HG02623 (cell line): ENCODE data around the gene DXO.

Experiments used
- ATAC-seq: cut with Tn5 transposase; IDR thresholded peaks from one replicate; pipeline ENCODE4 v1.9.1; 2021; ENCODE audit warnings: moderate library complexity; ENCODE audit not compliant: unreplicated experiment

DXO gene

DNA sequence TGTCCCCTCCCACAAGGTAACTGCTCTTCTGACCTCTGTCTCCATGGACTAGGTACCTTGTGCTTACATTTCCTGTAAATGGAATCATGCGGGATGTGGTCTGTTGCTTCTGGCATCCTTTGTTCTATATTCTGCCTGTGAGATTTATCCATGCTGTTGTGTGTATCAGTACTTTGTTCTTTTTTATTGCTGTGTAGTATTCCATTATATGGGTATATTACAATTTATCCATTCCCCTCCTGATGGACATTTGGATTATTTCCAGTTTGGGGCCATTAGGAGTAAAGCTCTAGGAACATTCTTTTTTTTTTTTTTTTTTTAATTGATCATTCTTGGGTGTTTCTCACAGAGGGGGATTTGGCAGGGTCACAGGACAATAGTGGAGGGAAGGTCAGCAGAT, 41.0 kb downstream of the DXO start:
- no peak for ATAC-seq

GRCh38 chr6:31928672-31928939, 43.3 kb downstream of the DXO start:
- ATAC-seq, result no peak

DNA sequence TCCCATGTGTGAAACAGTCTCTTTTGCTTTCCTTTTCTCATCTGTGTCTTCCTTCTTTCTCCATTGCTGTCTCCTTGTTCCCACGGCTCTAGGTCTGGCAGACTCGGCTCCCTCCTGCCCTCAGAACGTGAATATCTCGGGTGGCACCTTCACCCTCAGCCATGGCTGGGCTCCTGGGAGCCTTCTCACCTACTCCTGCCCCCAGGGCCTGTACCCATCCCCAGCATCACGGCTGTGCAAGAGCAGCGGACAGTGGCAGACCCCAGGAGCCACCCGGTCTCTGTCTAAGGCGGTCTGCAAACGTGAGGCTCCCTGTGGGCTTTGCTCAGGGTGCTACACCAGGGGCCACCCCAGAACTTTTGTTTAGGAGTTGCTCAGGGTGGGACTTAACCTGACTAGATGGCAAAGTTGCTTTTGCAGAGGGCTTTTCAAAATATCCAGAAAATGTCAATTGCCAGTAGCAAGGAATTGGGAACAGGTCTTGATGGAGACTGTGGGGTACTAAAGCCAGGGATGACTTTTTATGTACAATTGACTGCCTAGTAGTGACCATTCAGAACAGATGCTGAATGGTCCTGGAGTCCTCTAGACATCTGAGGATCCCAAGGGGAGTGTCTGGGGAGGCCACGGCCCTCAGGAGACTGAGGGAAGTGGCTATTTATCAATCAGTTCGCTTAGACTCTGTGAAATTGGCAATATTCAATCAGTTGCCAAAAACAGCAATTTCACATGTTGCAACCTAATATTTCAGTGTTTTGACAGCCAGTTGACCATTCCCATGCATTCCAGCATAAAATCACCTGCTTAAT, 43.9 kb downstream of the DXO start:
- no peak for ATAC-seq

GRCh38 chr6:31927242-31927862, 44.6 kb downstream of the DXO start, which contains the start of gene C2:
TSS of gene C2 (plus strand) at chr6:31927717. CDS start at chr6:31927753, 36 bp downstream.
- ATAC-seq, result no peak

GRCh38 chr6:31922942-31923341, 49.0 kb downstream of the DXO start:
- no peak for ATAC-seq

GRCh38 chr6:31920811-31921210, 51.1 kb downstream of the DXO start:
- ATAC-seq, result no peak
